ENCODE results near the gene LIME1. TPM values are rescaled to one million over a fixed set of nuclear protein-coding genes. Genes with fewer than 3 reads are reported as not detected.

Gene LIME1
- total and polyA plus RNA-seq, 2 of the 8 experiments (the other 6 are each of a cell fraction or from before 2014, with no cell fraction given) = 4.5 to 5.9 TPM

GRCh38 chr20:63701329-63702035 lies 35.0 kb upstream of the LIME1 start:
- 83% methylated on average over 7 of the region's 14 CpGs; no CpG with 5 or more reads in 1 of the 2 experiments for WGBS, 2 experiments (ENCODE audit: extremely low coverage in 1 of 2, insufficient coverage in 1 of 2, insufficient read length in 1 of 2, insufficient replicate concordance in 2 of 2, low coverage in 1 of 2, low lambda C conversion rate in 2 of 2, missing lambda C conversion rate in 1 of 2)
- ChIA-PET CTCF (ENCODE audit: partially characterized antibody) (interaction anchor here (1.4 kb wide), 1 partner anchor 85 kb away, joined by 3 read pairs; no protein-coding TSS in a partner anchor), POLR2A (ENCODE audit: partially characterized antibody) (interaction anchor here (0.6 to 4.1 kb wide), 8 partner anchors 10 to 360 kb away, joined by 3 to 18 read pairs (median 7); partner anchors contain the start of genes RTEL1 and SLC2A4RG)
- no peak for TF ChIP-seq YY1 (IDR thresholded peaks at IDR 0.05; ENCODE audit: low read depth, low read length)
- TF ChIP-seq SUZ12 (IDR thresholded peaks at IDR 0.05; ENCODE audit: low read length) = no peak
- TF ChIP-seq CTBP2 (IDR thresholded peaks at IDR 0.05; ENCODE audit: borderline replicate concordance, insufficient read depth, insufficient read length, low read length) = no peak
- no peak for TF ChIP-seq PHF8 (conservative IDR thresholded peaks at IDR 0.05; ENCODE audit: low read depth, low read length)
- no peak for TF ChIP-seq SP1 (IDR thresholded peaks at IDR 0.05; ENCODE audit: low read depth, low read length)
- no peak for TF ChIP-seq EZH2 (IDR thresholded peaks at IDR 0.05; ENCODE audit: low read depth, low read length, severe bottlenecking)
- no peak for TF ChIP-seq TBP (IDR thresholded peaks at IDR 0.05; ENCODE audit: low read depth, low read length)
- TF ChIP-seq POLR2AphosphoS5 (IDR thresholded peaks at IDR 0.05; ENCODE audit: low read depth, low read length) = 0 out of 2 replicates have a peak, but pooled peaks have one; percentile 10
- Histone ChIP-seq H3K9me3 (ENCODE audit: insufficient read depth in 2 of 2, low read depth in 1 of 2, low read length in 1 of 2) (no peaks in the 10 kb centered on the region), H3K18ac (ENCODE audit: extremely low read depth, low read length) (no peak overlapping the region), H2BK15ac (ENCODE audit: low read length) (no peak overlapping the region), H2BK120ac (replicated peaks; ENCODE audit: low read depth, low read length) (no peak overlapping the region), H3K4ac (replicated peaks; ENCODE audit: insufficient read length, low read depth, low read length) (no peak overlapping the region), H3K9ac (replicated peaks in 1 of 4; ENCODE audit: extremely low read depth in 1 of 4, low read depth in 3 of 4, low read length in 3 of 4) (no peak overlapping the region), H3K79me1 (ENCODE audit: low read depth, low read length) (peaks cover 6% of the 10 kb centered on the region; the same call in 1 of the 2 replicates), H4K5ac (ENCODE audit: insufficient read length, low read depth, low read length) (no peak overlapping the region), H3K4me1 (replicated peaks in 1 of 4; ENCODE audit: control insufficient read depth in 3 of 4, insufficient read depth in 4 of 4, low read length in 3 of 4) (peaks cover 0 to 9% (median 4%) of the 10 kb centered on the region in 4 experiments; a peak in 3 of 7 replicates), H2BK5ac (ENCODE audit: low read depth, low read length) (no peak overlapping the region), H3K4me3 (ENCODE audit: extremely low read depth in 1 of 4, insufficient read depth in 2 of 4, low read depth in 3 of 4, low read length in 4 of 4) (no peak overlapping the region), H2BK12ac (ENCODE audit: low read depth, low read length) (no peak overlapping the region), H2AFZ (ENCODE audit: low read length) (no peak overlapping the region), H3K23ac (ENCODE audit: insufficient read length) (no peak overlapping the region), H3K79me2 (ENCODE audit: control insufficient read depth in 1 of 2, insufficient read depth in 2 of 2, low read length in 2 of 2) (peaks cover 0 to 5% of the 10 kb centered on the region in 2 experiments; a peak in 1 of 4 replicates), H3K4me2 (ENCODE audit: insufficient read depth in 1 of 2, low read depth in 2 of 2, low read length in 2 of 2) (no peak overlapping the region), H4K91ac (replicated peaks; ENCODE audit: insufficient read length, low read length) (no peak overlapping the region), H3K14ac (ENCODE audit: insufficient read length) (no peak overlapping the region), H2BK20ac (ENCODE audit: low read length) (no peak overlapping the region), H3K23me2 (ENCODE audit: low read depth, low read length) (peaks cover 5% of the 10 kb centered on the region; the same call in 1 of the 2 replicates), H4K8ac (ENCODE audit: extremely low read depth, insufficient read depth, low read length) (no peak overlapping the region), H3K56ac (replicated peaks; ENCODE audit: insufficient read length, low read depth, low read length) (no peak overlapping the region), H3K27me3 (replicated peaks in 1 of 4; ENCODE audit: control insufficient read depth in 3 of 4, extremely low read depth in 1 of 4, insufficient read depth in 3 of 4, low read length in 3 of 4) (no peaks in the 10 kb centered on the region), H3K27ac (ENCODE audit: low read depth, low read length) (no peak overlapping the region), H3K36me3 (ENCODE audit: control insufficient read depth in 2 of 4, insufficient read depth in 4 of 4, low read length in 3 of 4) (peaks cover 3 to 18% (median 8%) of the 10 kb centered on the region in 4 experiments; a peak in 5 of 8 replicates), H4K20me1 (replicated peaks in 1 of 2; ENCODE audit: control insufficient read depth in 1 of 2, insufficient read depth in 2 of 2, low read length in 2 of 2) (peaks cover 5 to 13% of the 10 kb centered on the region in 2 experiments), H2AK5ac (ENCODE audit: low read depth, low read length) (no peak overlapping the region)
- no peak for DNase-seq (ENCODE audit: low read depth in 1 of 2, low spot score in 2 of 2)
- FAIRE-seq = no peak
